Kidney (tissue), 14 donors: ENCODE data around the gene MAD1L1. TPM values are rescaled to one million over a fixed set of nuclear protein-coding genes. Genes with fewer than 3 reads are reported as not detected.

Experiments
- DNase-seq, 5 donors: peaks; one replicate each; pipeline ENCODE4 v3.0.0-alpha.2; 2013 to 2020
- FAIRE-seq: peaks from 2 replicates; lab custom pipeline; 2012; peaks lifted over from hg19 to GRCh38; lab: Jason Lieb, UNC
- H3K27ac ChIP-seq, 2 donors: one replicate each; pipeline ENCODE4 v1.7.0; 2013; ENCODE audit warnings: low read depth in 2 of 2, low read length in 2 of 2, inconsistent platforms in 1 of 2
- H3K27me3 ChIP-seq: one replicate; pipeline ENCODE4 v1.7.1; 2013; ENCODE audit warnings: low read length, inconsistent platforms; ENCODE audit not compliant: control insufficient read depth, insufficient read depth
- H3K36me3 ChIP-seq, 3 donors: one replicate each; pipeline versions ENCODE4 v1.7.0 to v1.7.1; 2013; ENCODE audit warnings: low read length in 3 of 3, control low read depth in 1 of 3, inconsistent platforms in 1 of 3; ENCODE audit not compliant: insufficient read depth in 3 of 3, control insufficient read depth in 2 of 3
- H3K4me1 ChIP-seq, 3 donors: one replicate each; pipeline versions ENCODE4 v1.7.0 to v1.7.1; 2013; ENCODE audit warnings: low read length in 3 of 3, inconsistent platforms in 1 of 3, low read depth in 1 of 3; ENCODE audit not compliant: control insufficient read depth in 2 of 3, insufficient read depth in 2 of 3
- H3K4me3 ChIP-seq, 3 donors: one replicate each; pipeline versions ENCODE4 v1.7.0 to v1.8.1; 2013; ENCODE audit warnings: low read length in 3 of 3, control low read depth in 1 of 3, inconsistent platforms in 1 of 3
- H3K9ac ChIP-seq, 3 donors: one replicate each; pipeline versions ENCODE4 v1.7.0 to v1.7.1; 2013; ENCODE audit warnings: low read length in 3 of 3, control low read depth in 1 of 3, inconsistent platforms in 1 of 3
- H3K9me3 ChIP-seq, 3 donors: one replicate each; pipeline versions ENCODE4 v1.7.0 to v1.7.1; 2013; ENCODE audit warnings: low read length in 3 of 3, control low read depth in 1 of 3, inconsistent platforms in 1 of 3; ENCODE audit not compliant: control insufficient read depth in 2 of 3, insufficient read depth in 1 of 3
- intact Hi-C: fragments of 100-400 bp; cut with DNase I; formaldehyde crosslinking; loops from one replicate; pipeline ENCODE4 v1.11.1; 2022
- polyA plus RNA-seq: library from polyadenylated mRNA; stranded (reverse); fragments of 350-450 nt; fragmentation: Illumina TruSeq; extraction: RNeasy Lipid Tissue Mini Kit (QIAGEN cat#74804); gene quantifications from one replicate; pipeline ENCODE4 v1.2.3, GENCODE V29; 2014; ENCODE audit warnings: low read depth, low replicate concordance; ENCODE audit not compliant: insufficient read depth
- total RNA-seq: library from RNA; stranded (reverse); fragmentation: NEBNext Ultra II Directional; extraction: Animal tissue kit (Norgen Biotek cat#: 25700); gene quantifications from one replicate; pipeline ENCODE4 v1.2.1, GENCODE V29; 2021
- TF ChIP-seq, protein P1 (sequence below): IDR thresholded peaks from 3 replicates; pipeline ENCODE4 v1.5.1; 2012; ENCODE audit warnings: mild to moderate bottlenecking, moderate library complexity, borderline replicate concordance; ENCODE audit not compliant: insufficient read depth; ENCODE audit errors: extremely low read depth
- donor health status: control.
- donor health status: control.
- donor health status: control.
- donor health status: control.
- donor health status: control.
- donor health status: DM: yes; HTN: yes; CAD: no.
- donor health status: Normal renal cell carcinoma (clear cell type).

The MAD1L1 gene
- total and polyA plus RNA-seq, 2 donors from 2014 or later = 33.2 to 45.2 TPM

DNA sequence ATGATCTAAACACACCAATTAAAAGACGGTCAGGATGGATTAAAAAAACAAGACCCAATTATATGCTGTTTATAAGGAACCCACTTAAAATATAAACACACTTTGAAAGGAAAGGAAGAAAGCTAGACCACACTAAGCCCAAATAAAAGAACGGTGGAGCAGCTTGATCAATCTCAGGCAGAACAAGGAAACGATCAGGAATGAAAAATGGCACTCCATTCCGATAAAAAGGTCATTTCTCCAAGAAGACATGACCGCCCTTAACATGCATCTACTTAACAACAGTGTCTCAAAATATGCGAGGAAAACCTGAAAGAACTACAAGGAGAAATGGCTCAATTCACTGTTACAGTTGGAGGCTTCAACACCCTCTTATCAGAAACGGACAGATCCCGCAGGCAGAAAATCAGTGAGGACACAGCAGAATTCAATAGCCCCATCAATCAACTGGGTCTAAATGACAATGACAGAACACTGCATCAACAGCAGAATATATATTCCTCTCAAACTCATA is 210.0 kb downstream of the MAD1L1 start:
- Histone ChIP-seq H3K4me1 (no peaks in the 10 kb centered on the region), H3K9ac (no peak overlapping the region), H3K36me3 (no peaks in the 10 kb centered on the region), H3K27ac (no peak overlapping the region), H3K27me3 (no peaks in the 10 kb centered on the region), H3K9me3 (no peaks in the 10 kb centered on the region), H3K4me3 (no peak overlapping the region)
- TF ChIP-seq, protein P1, sequence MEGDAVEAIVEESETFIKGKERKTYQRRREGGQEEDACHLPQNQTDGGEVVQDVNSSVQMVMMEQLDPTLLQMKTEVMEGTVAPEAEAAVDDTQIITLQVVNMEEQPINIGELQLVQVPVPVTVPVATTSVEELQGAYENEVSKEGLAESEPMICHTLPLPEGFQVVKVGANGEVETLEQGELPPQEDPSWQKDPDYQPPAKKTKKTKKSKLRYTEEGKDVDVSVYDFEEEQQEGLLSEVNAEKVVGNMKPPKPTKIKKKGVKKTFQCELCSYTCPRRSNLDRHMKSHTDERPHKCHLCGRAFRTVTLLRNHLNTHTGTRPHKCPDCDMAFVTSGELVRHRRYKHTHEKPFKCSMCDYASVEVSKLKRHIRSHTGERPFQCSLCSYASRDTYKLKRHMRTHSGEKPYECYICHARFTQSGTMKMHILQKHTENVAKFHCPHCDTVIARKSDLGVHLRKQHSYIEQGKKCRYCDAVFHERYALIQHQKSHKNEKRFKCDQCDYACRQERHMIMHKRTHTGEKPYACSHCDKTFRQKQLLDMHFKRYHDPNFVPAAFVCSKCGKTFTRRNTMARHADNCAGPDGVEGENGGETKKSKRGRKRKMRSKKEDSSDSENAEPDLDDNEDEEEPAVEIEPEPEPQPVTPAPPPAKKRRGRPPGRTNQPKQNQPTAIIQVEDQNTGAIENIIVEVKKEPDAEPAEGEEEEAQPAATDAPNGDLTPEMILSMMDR = no peak
- DNase-seq (no peak), FAIRE-seq (no peak)
- intact Hi-C loops = no loop called here

DNA sequence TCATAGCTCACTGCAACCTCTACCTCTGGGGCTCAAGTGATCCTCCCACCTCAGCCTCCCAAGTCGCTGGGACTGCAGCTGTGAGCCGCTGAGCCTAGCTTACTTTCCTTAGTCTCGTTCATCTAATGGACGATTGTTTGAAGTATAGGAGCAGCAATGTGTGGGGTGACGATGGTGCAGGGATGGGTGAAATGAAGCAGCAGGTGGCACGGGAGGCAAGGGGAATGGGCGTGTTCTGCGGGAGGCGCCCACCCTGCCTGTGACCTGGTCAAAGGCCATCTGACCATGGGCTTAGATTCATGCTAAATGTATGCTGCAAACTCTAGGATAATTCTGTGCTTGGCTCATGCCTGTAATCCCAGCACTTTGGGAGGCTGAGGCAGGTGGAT is 210.7 kb downstream of the MAD1L1 start:
- TF ChIP-seq, protein P1 = no peak
- no peaks in the 10 kb centered on the region for H3K36me3 ChIP-seq
- intact Hi-C loops = no loop called here
- H3K27ac ChIP-seq = no peak overlapping the region
- H3K9me3 ChIP-seq = no peaks in the 10 kb centered on the region
- no peak overlapping the region for H3K4me3 ChIP-seq
- peak in 2 of 5 donors; percentile 22 to 39 for DNase-seq
- no peaks in the 10 kb centered on the region for H3K4me1 ChIP-seq
- no peaks in the 10 kb centered on the region for H3K27me3 ChIP-seq
- H3K9ac ChIP-seq = no peak overlapping the region
- no peak for FAIRE-seq

- intact Hi-C loops = no loop called here
- FAIRE-seq (no peak), DNase-seq (peak in 2 of 5 donors; percentile 63 to 85)
- Histone ChIP-seq H3K36me3 (no peaks in the 10 kb centered on the region), H3K9ac (no peak overlapping the region), H3K9me3 (no peaks in the 10 kb centered on the region), H3K27ac (no peak overlapping the region), H3K4me3 (no peak overlapping the region), H3K4me1 (no peaks in the 10 kb centered on the region), H3K27me3 (no peaks in the 10 kb centered on the region)
- TF ChIP-seq, protein P1 = no peak
These were observed 212.8 kb downstream of the MAD1L1 start for GRCh38 chr7:2019711-2020511.

DNA sequence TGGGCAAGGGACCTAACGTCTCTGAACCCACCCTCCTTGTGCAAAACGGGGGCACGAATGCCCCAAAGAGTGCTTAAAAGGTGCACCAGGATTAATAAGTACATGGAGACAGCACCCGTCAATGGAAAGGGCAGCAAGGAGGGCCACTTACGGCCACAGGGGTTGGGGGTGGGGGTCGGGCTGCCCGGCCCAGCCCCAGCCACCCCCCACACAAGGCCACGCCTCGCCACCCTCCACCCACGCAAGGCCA is 213.4 kb downstream of the MAD1L1 start:
- Histone ChIP-seq H3K9ac (no peak overlapping the region), H3K27ac (no peak overlapping the region), H3K4me3 (no peak overlapping the region), H3K36me3 (no peaks in the 10 kb centered on the region), H3K9me3 (no peaks in the 10 kb centered on the region), H3K27me3 (no peaks in the 10 kb centered on the region), H3K4me1 (no peaks in the 10 kb centered on the region)
- intact Hi-C loops = no loop called here
- TF ChIP-seq, protein P1 = no peak
- no peak for FAIRE-seq
- DNase-seq = no peak
